Parathyroid adenoma (tissue), 2 donors: ENCODE results near the gene EPHB1.

Source experiments
- H2AFZ ChIP-seq: fragments of 300-600 bp; sonication (generic); one replicate; pipeline ENCODE4 v1.7.0; 2017; ENCODE audit warnings: antibody characterized with exemption, mild to moderate bottlenecking
- H3K27ac ChIP-seq: fragments of 300-600 bp; sonication (generic); one replicate; pipeline ENCODE4 v1.7.0; 2017
- H3K27me3 ChIP-seq: fragments of 300-600 bp; sonication (generic); one replicate; pipeline ENCODE4 v1.7.0; 2017; ENCODE audit warnings: low read length; ENCODE audit not compliant: control insufficient read depth, insufficient read depth
- H3K36me3 ChIP-seq: fragments of 300-600 bp; sonication (generic); one replicate; pipeline ENCODE4 v1.7.0; 2017; ENCODE audit warnings: low read length; ENCODE audit not compliant: control insufficient read depth, insufficient read depth
- H3K4me1 ChIP-seq: fragments of 300-600 bp; sonication (generic); one replicate; pipeline ENCODE4 v1.7.0; 2017; ENCODE audit warnings: control low read depth
- H3K4me2 ChIP-seq: fragments of 300-600 bp; sonication (generic); one replicate; pipeline ENCODE4 v1.7.0; 2017; ENCODE audit warnings: low read length
- H3K4me3 ChIP-seq: fragments of 300-600 bp; sonication (generic); one replicate; pipeline ENCODE4 v1.7.0; 2017; ENCODE audit warnings: low read depth, low read length
- H3K79me2 ChIP-seq: fragments of 300-600 bp; sonication (generic); one replicate; pipeline ENCODE4 v1.7.0; 2017; ENCODE audit warnings: control low read depth
- H3K9ac ChIP-seq: fragments of 300-600 bp; sonication (generic); one replicate; pipeline ENCODE4 v1.7.0; 2017; ENCODE audit warnings: mild to moderate bottlenecking
- H3K9me3 ChIP-seq: fragments of 300-600 bp; sonication (generic); one replicate; pipeline ENCODE4 v1.7.0; 2017; ENCODE audit warnings: low read length; ENCODE audit not compliant: control insufficient read depth
- TF ChIP-seq, protein P1 (sequence below): fragments of 300-600 bp; sonication (generic); IDR thresholded peaks from one replicate; pipeline ENCODE4 v1.7.0; 2017; ENCODE audit warnings: antibody characterized with exemption, mild to moderate bottlenecking
- donor health status: primary hyperparathyroidism.

Gene EPHB1

GRCh38 chr3:135192929-135193328 lies 397.9 kb downstream of the EPHB1 start:
- Histone ChIP-seq H3K4me2 (no peak overlapping the region), H3K79me2 (no peaks in the 10 kb centered on the region), H3K9me3 (no peaks in the 10 kb centered on the region), H3K9ac (no peak overlapping the region), H3K4me1 (no peaks in the 10 kb centered on the region), H3K36me3 (no peaks in the 10 kb centered on the region), H3K4me3 (no peak overlapping the region), H2AFZ (no peak overlapping the region), H3K27me3 (no peaks in the 10 kb centered on the region), H3K27ac (no peak overlapping the region)
- TF ChIP-seq, protein P1, sequence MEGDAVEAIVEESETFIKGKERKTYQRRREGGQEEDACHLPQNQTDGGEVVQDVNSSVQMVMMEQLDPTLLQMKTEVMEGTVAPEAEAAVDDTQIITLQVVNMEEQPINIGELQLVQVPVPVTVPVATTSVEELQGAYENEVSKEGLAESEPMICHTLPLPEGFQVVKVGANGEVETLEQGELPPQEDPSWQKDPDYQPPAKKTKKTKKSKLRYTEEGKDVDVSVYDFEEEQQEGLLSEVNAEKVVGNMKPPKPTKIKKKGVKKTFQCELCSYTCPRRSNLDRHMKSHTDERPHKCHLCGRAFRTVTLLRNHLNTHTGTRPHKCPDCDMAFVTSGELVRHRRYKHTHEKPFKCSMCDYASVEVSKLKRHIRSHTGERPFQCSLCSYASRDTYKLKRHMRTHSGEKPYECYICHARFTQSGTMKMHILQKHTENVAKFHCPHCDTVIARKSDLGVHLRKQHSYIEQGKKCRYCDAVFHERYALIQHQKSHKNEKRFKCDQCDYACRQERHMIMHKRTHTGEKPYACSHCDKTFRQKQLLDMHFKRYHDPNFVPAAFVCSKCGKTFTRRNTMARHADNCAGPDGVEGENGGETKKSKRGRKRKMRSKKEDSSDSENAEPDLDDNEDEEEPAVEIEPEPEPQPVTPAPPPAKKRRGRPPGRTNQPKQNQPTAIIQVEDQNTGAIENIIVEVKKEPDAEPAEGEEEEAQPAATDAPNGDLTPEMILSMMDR = no peak

DNA sequence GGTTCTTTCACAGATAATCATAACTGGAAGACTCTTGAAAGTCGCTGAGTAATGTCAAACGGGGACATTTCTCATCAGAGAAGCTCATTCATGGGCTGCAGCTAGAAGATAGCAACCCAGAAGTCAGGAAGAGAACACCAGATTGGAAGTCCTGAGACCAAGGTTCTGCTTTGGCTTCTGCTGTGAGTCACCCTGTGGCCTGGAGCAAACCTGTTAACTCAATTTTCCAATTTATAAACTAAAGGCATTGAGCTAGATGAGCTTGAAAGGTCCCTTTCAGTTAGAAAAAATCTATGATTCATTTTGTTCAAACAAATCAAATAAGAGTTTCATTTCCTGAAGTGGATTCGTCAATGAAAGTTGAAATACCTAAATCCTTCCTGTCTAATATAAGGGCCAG lies 402.2 kb downstream of the EPHB1 start:
- Histone ChIP-seq H3K4me1 (no peaks in the 10 kb centered on the region), H3K27me3 (no peaks in the 10 kb centered on the region), H3K9me3 (no peaks in the 10 kb centered on the region), H3K79me2 (no peaks in the 10 kb centered on the region), H2AFZ (no peak overlapping the region), H3K4me2 (no peak overlapping the region), H3K27ac (no peak overlapping the region), H3K4me3 (no peak overlapping the region), H3K9ac (no peak overlapping the region), H3K36me3 (no peaks in the 10 kb centered on the region)
- TF ChIP-seq, protein P1 = no peak

DNA sequence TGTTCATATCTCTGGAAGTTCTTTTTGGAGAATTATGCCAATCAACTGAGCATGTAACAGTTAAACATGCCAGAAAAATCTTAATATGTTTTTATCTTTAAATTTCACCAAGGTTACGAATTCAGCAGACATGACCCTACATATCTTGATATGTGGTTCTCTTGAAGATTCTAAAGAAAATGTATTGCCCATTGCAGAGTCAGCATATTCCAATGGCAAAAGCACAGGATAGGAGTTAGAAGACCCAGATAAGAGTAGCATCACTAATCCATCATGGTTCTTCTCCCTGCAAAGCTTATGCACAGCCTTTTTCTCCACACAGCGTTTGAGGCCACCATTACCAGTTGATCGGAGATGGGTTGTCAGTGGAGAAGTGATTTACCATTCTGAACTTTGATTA lies 402.8 kb downstream of the EPHB1 start:
- Histone ChIP-seq H3K4me3 (no peak overlapping the region), H3K4me1 (no peaks in the 10 kb centered on the region), H3K27ac (no peak overlapping the region), H2AFZ (no peak overlapping the region), H3K27me3 (no peaks in the 10 kb centered on the region), H3K9ac (no peak overlapping the region), H3K79me2 (no peaks in the 10 kb centered on the region), H3K9me3 (no peaks in the 10 kb centered on the region), H3K4me2 (no peak overlapping the region), H3K36me3 (no peaks in the 10 kb centered on the region)
- TF ChIP-seq, protein P1 = no peak

DNA sequence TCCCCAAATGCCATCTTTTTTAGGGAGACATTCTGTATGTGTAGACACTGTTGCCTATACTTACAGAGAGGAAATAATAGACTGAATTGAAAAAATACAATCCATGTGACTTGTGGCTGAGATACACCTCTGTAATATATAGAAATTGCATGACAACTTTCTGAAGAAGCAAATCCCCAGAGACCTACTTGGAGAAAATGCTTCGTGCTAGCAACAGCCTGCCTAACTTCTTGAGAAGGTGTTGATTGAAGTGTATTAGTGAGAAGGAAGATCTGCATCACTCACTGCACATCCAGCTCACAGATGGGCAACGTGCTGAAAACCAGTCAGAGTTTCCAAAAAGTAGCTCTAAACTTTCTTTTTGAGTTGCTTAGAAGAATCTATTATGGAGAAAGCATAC lies 404.1 kb downstream of the EPHB1 start:
- Histone ChIP-seq H3K4me3 (no peak overlapping the region), H3K9me3 (no peaks in the 10 kb centered on the region), H3K9ac (no peak overlapping the region), H3K4me1 (no peaks in the 10 kb centered on the region), H3K27ac (no peak overlapping the region), H3K36me3 (no peaks in the 10 kb centered on the region), H3K79me2 (no peaks in the 10 kb centered on the region), H3K4me2 (no peak overlapping the region), H2AFZ (no peak overlapping the region), H3K27me3 (no peaks in the 10 kb centered on the region)
- TF ChIP-seq, protein P1 = no peak

GRCh38 chr3:135203026-135203425 lies 408.0 kb downstream of the EPHB1 start:
- H3K36me3 ChIP-seq = no peaks in the 10 kb centered on the region
- no peak overlapping the region for H3K4me2 ChIP-seq
- no peaks in the 10 kb centered on the region for H3K27me3 ChIP-seq
- H2AFZ ChIP-seq = no peak overlapping the region
- no peak overlapping the region for H3K9ac ChIP-seq
- no peak overlapping the region for H3K4me3 ChIP-seq
- no peaks in the 10 kb centered on the region for H3K4me1 ChIP-seq
- H3K27ac ChIP-seq = no peak overlapping the region
- TF ChIP-seq, protein P1 = no peak
- no peaks in the 10 kb centered on the region for H3K79me2 ChIP-seq
- no peaks in the 10 kb centered on the region for H3K9me3 ChIP-seq
